Renal cortical epithelial cell (primary cell): Measurements from ENCODE around the gene RRM2. TPM values are rescaled to one million over a fixed set of nuclear protein-coding genes. Genes with fewer than 3 reads are reported as not detected.
"Not testable (repeated sequence)": the region's sequence is repeated elsewhere in the genome, so short reads cannot be mapped to it uniquely, and the experiment has no call there.

Experiments used
- DNase-seq: peaks from one replicate; pipeline ENCODE4 v3.0.0-alpha.2; 2011; ENCODE audit warnings: low read depth
- total RNA-seq: library from RNA; depleted of rRNA; stranded (reverse); fragments of >200 nt; gene quantifications from 2 replicates; pipeline ENCODE4 v1.2.3, GENCODE V29; 2014

The RRM2 gene
- total RNA-seq, 1 donor from 2014 or later: 3.4 TPM

GRCh38 chr2:10132043-10132575, 9.6 kb downstream of the RRM2 start:
- no peak for DNase-seq

GRCh38 chr2:10132596-10132995, 10.1 kb downstream of the RRM2 start:
- DNase-seq: peak; percentile 69

- DNase-seq: no peak
Measured at GRCh38 chr2:10132996-10133647, 10.6 kb downstream of the RRM2 start.

GRCh38 chr2:10135296-10136089, 13.0 kb downstream of the RRM2 start:
- no peak for DNase-seq

- no peak for DNase-seq
Measured at GRCh38 chr2:10136101-10136934, 13.8 kb downstream of the RRM2 start.

- peak; percentile 15 for DNase-seq
Measured at GRCh38 chr2:10137053-10137843, 14.7 kb downstream of the RRM2 start.

- no peak for DNase-seq
Measured at GRCh38 chr2:10139536-10139935, 17.0 kb downstream of the RRM2 start.

GRCh38 chr2:10140841-10141610, 18.5 kb downstream of the RRM2 start:
- no peak for DNase-seq

GRCh38 chr2:10141736-10142639, 19.4 kb downstream of the RRM2 start:
- no peak for DNase-seq

GRCh38 chr2:10142640-10142965, 20.1 kb downstream of the RRM2 start:
- no peak for DNase-seq

GRCh38 chr2:10144771-10145518, 22.4 kb downstream of the RRM2 start:
- DNase-seq: no peak

GRCh38 chr2:10145519-10146357, 23.2 kb downstream of the RRM2 start:
- no peak for DNase-seq

GRCh38 chr2:10146366-10147005, 23.9 kb downstream of the RRM2 start:
- DNase-seq: no peak

- not testable (repeated sequence) for DNase-seq
Measured at GRCh38 chr2:10147050-10147660, 24.6 kb downstream of the RRM2 start.

- no peak for DNase-seq
Measured at GRCh38 chr2:10148268-10148667, 25.7 kb downstream of the RRM2 start.

GRCh38 chr2:10149635-10150034, 27.1 kb downstream of the RRM2 start:
- no peak for DNase-seq

GRCh38 chr2:10150436-10150835, 27.9 kb downstream of the RRM2 start:
- no peak for DNase-seq
